Keratinocyte (primary cell): ENCODE data around the gene ST8SIA6. TPM values are rescaled to one million over a fixed set of nuclear protein-coding genes. Genes with fewer than 3 reads are reported as not detected.

Source experiments
- DNase-seq: peaks from one replicate; pipeline ENCODE4 v3.0.0-alpha.2; 2011; ENCODE audit warnings: low read depth, missing footprints, low spot score
- FAIRE-seq: peaks from 2 replicates; lab custom pipeline; 2011; peaks lifted over from hg19 to GRCh38; lab: Jason Lieb, UNC
- H2AFZ ChIP-seq: 2 replicates; pipeline ENCODE4 v1.6.0; 2012; ENCODE audit warnings: low read length, control low read depth, inconsistent platforms; ENCODE audit not compliant: control insufficient read depth
- H3K27ac ChIP-seq: 2 replicates; pipeline ENCODE4 v1.5.1; 2011; ENCODE audit warnings: low read length; ENCODE audit not compliant: control insufficient read depth, insufficient read depth
- H3K27me3 ChIP-seq: 3 replicates; pipeline ENCODE4 v1.6.0; 2011; ENCODE audit warnings: low read length; ENCODE audit not compliant: control insufficient read depth, insufficient read depth; ENCODE audit errors: extremely low read depth
- H3K36me3 ChIP-seq, 2 experiments: 2 replicates in 1 of 2; 3 replicates in 1 of 2; pipeline ENCODE4 v1.5.1; 2011; ENCODE audit warnings: low read length in 2 of 2, mild to moderate bottlenecking in 1 of 2; ENCODE audit not compliant: control insufficient read depth in 2 of 2, insufficient read depth in 2 of 2; ENCODE audit errors: extremely low read depth in 1 of 2
- H3K4me1 ChIP-seq: 3 replicates; pipeline ENCODE4 v1.5.1; 2011; ENCODE audit warnings: low read length; ENCODE audit not compliant: control insufficient read depth, insufficient read depth; ENCODE audit errors: extremely low read depth
- H3K4me2 ChIP-seq: 3 replicates; pipeline ENCODE4 v1.6.0; 2011; ENCODE audit warnings: low read depth, low read length; ENCODE audit not compliant: control insufficient read depth, insufficient read depth; ENCODE audit errors: extremely low read depth
- H3K4me3 ChIP-seq, 3 experiments: fragments of 200-600 bp in 1 of 3; sonication (generic) in 1 of 3; 2 replicates in 2 of 3; 3 replicates in 1 of 3; pipeline ENCODE4 v1.5.1; 2011 to 2016; ENCODE audit warnings: low read length in 3 of 3, mild to moderate bottlenecking in 3 of 3, control low read depth in 2 of 3, inconsistent platforms in 1 of 3, low read depth in 1 of 3, mixed read lengths in 1 of 3, mixed run types in 1 of 3, moderate library complexity in 1 of 3; ENCODE audit not compliant: control insufficient read depth in 2 of 3, insufficient read depth in 2 of 3; ENCODE audit errors: extremely low read depth in 1 of 3
- H3K79me2 ChIP-seq: 2 replicates; pipeline ENCODE4 v1.6.0; 2012; ENCODE audit warnings: low read length; ENCODE audit not compliant: control insufficient read depth, insufficient read depth
- H3K9ac ChIP-seq: 3 replicates; pipeline ENCODE4 v1.6.0; 2011; ENCODE audit warnings: low read length; ENCODE audit not compliant: control insufficient read depth, insufficient read depth; ENCODE audit errors: extremely low read depth
- H3K9me1 ChIP-seq: 3 replicates; pipeline ENCODE4 v1.6.0; 2011; ENCODE audit warnings: low read length; ENCODE audit not compliant: control insufficient read depth, insufficient read depth; ENCODE audit errors: extremely low read depth
- H3K9me3 ChIP-seq: 2 replicates; pipeline ENCODE4 v1.5.1; 2012; ENCODE audit warnings: low read depth, low read length; ENCODE audit not compliant: control insufficient read depth
- H4K20me1 ChIP-seq: 3 replicates; pipeline ENCODE4 v1.6.0; 2011; ENCODE audit warnings: low read length; ENCODE audit not compliant: control insufficient read depth, insufficient read depth; ENCODE audit errors: extremely low read depth
- EZH2 ChIP-seq: IDR thresholded peaks from one replicate; pipeline ENCODE4 v1.6.1; 2012; ENCODE audit warnings: inconsistent platforms, mild to moderate bottlenecking, low read length, moderate library complexity
- dilution Hi-C: fragments of 300-500 bp; cut with MboI; formaldehyde crosslinking; loops from one replicate; pipeline ENCODE4 v1.7.0; 2020; ENCODE audit warnings: low sequenced_read_pairs; ENCODE audit not compliant: extremely low pct_ligation_motif_present
- polyA plus RNA-seq, 5 experiments: library from polyadenylated mRNA; depleted of rRNA in 3 of 5; stranded (reverse) in 3 of 5; stranded (forward) in 1 of 5; unstranded in 1 of 5; fragments of >200 nt; gene quantifications; 1 replicate in 1 of 5; 2 replicates in 3 of 5; 3 replicates in 1 of 5; pipeline versions ENCODE4 v1.2.1 to v1.2.3, GENCODE V29; 2011 to 2012; ENCODE audit warnings: missing spikeins in 2 of 5, low read depth in 1 of 5, low replicate concordance in 1 of 5
- TF ChIP-seq, protein P1 (sequence below), 3 experiments: IDR thresholded peaks in 1 of 3; conservative IDR thresholded peaks in 1 of 3; optimal IDR thresholded peaks in 1 of 3; 2 replicates in 2 of 3; 3 replicates in 1 of 3; pipeline versions ENCODE3 to v1.5.1; 2011; ENCODE audit warnings: low read length in 3 of 3, mild to moderate bottlenecking in 3 of 3, moderate library complexity in 2 of 3, control low read depth in 1 of 3, inconsistent platforms in 1 of 3; ENCODE audit not compliant: insufficient read depth in 2 of 3; ENCODE audit errors: extremely low read depth in 1 of 3

Gene ST8SIA6
- polyA plus RNA-seq, 1 donor (not counting 4 experiments of a cell fraction or from before 2014, with no cell fraction given) = not detected

DNA sequence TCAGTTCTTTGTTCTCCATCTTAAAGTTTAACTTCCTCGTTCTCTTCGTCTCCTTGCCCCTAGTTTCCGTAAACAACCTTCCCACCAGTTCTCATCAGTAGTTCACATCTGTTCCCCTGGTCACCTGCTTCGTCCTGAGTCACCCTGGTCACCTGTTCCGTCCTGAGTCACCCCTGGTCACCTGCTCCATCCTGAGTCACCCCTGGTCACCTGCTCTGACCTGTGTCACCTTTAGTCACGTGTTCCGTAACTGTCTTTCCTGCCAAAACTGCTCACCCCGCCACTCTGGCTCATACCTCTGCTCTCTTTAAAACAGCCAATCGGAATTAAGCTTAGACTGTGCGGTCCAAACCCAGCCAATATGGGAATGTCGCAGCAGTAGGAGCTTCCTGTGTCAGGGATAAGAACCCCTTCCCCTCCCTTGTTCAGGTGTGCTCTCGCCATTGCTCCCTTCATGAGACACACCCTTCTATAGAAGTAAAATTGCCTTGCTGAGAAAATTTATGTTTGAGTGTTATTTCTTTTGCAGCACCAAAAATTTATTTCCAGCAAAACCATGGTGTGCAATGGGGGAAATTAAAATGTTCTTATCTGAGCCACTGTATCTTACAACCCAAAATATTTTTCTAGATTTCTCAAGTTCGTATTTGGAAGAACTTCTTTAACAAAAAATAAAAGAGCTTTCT lies 114.1 kb downstream of the ST8SIA6 start:
- H3K27me3 ChIP-seq = no peaks in the 10 kb centered on the region
- no peaks in the 10 kb centered on the region for H3K79me2 ChIP-seq
- no peak overlapping the region for H2AFZ ChIP-seq
- no peak for FAIRE-seq
- dilution Hi-C loops = no loop called here
- H3K27ac ChIP-seq = no peak overlapping the region
- H3K4me1 ChIP-seq = peaks cover under 1% of the 10 kb centered on the region
- H3K36me3 ChIP-seq = no peaks in the 10 kb centered on the region
- no peak overlapping the region for H3K4me3 ChIP-seq
- TF ChIP-seq EZH2 = no peak
- TF ChIP-seq, protein P1, sequence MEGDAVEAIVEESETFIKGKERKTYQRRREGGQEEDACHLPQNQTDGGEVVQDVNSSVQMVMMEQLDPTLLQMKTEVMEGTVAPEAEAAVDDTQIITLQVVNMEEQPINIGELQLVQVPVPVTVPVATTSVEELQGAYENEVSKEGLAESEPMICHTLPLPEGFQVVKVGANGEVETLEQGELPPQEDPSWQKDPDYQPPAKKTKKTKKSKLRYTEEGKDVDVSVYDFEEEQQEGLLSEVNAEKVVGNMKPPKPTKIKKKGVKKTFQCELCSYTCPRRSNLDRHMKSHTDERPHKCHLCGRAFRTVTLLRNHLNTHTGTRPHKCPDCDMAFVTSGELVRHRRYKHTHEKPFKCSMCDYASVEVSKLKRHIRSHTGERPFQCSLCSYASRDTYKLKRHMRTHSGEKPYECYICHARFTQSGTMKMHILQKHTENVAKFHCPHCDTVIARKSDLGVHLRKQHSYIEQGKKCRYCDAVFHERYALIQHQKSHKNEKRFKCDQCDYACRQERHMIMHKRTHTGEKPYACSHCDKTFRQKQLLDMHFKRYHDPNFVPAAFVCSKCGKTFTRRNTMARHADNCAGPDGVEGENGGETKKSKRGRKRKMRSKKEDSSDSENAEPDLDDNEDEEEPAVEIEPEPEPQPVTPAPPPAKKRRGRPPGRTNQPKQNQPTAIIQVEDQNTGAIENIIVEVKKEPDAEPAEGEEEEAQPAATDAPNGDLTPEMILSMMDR (optimal IDR thresholded peaks at IDR 0.05 in 1 of 3, IDR thresholded peaks at IDR 0.05 in 1 of 3, conservative IDR thresholded peaks at IDR 0.05 in 1 of 3; ENCODE audit: extremely low read depth in 1 of 3, insufficient read depth in 2 of 3, low read length in 3 of 3) = no peak
- H3K9me3 ChIP-seq = peaks cover 2% of the 10 kb centered on the region
- no peak overlapping the region for H3K9ac ChIP-seq
- H3K4me2 ChIP-seq = no peak overlapping the region
- H3K9me1 ChIP-seq = no peaks in the 10 kb centered on the region
- no peaks in the 10 kb centered on the region for H4K20me1 ChIP-seq
- no peak for DNase-seq

- peak; percentile 81 for FAIRE-seq
- TF ChIP-seq EZH2 = no peak
- TF ChIP-seq, protein P1 (optimal IDR thresholded peaks at IDR 0.05 in 1 of 3, IDR thresholded peaks at IDR 0.05 in 1 of 3, conservative IDR thresholded peaks at IDR 0.05 in 1 of 3; ENCODE audit: extremely low read depth in 1 of 3, insufficient read depth in 2 of 3, low read length in 3 of 3) = no peak
- Histone ChIP-seq H4K20me1 (no peaks in the 10 kb centered on the region), H3K27ac (no peak overlapping the region), H3K27me3 (no peaks in the 10 kb centered on the region), H3K9ac (no peak overlapping the region), H3K36me3 (no peaks in the 10 kb centered on the region), H3K4me2 (no peak overlapping the region), H3K9me1 (no peaks in the 10 kb centered on the region), H2AFZ (no peak overlapping the region), H3K4me3 (no peak overlapping the region), H3K9me3 (no peaks in the 10 kb centered on the region), H3K79me2 (no peaks in the 10 kb centered on the region), H3K4me1 (peaks cover 9% of the 10 kb centered on the region)
- dilution Hi-C loops = no loop called here
- DNase-seq = no peak
Observed at GRCh38 chr10:17335065-17335464, 119.3 kb downstream of the ST8SIA6 start.
